Measurements from ENCODE around the gene FDPS. TPM values are rescaled to one million over a fixed set of nuclear protein-coding genes. Genes with fewer than 3 reads are reported as not detected.

The FDPS gene
- total and polyA plus RNA-seq, 11 donors, result 63.7 to 120 (median 77.6) TPM

DNA sequence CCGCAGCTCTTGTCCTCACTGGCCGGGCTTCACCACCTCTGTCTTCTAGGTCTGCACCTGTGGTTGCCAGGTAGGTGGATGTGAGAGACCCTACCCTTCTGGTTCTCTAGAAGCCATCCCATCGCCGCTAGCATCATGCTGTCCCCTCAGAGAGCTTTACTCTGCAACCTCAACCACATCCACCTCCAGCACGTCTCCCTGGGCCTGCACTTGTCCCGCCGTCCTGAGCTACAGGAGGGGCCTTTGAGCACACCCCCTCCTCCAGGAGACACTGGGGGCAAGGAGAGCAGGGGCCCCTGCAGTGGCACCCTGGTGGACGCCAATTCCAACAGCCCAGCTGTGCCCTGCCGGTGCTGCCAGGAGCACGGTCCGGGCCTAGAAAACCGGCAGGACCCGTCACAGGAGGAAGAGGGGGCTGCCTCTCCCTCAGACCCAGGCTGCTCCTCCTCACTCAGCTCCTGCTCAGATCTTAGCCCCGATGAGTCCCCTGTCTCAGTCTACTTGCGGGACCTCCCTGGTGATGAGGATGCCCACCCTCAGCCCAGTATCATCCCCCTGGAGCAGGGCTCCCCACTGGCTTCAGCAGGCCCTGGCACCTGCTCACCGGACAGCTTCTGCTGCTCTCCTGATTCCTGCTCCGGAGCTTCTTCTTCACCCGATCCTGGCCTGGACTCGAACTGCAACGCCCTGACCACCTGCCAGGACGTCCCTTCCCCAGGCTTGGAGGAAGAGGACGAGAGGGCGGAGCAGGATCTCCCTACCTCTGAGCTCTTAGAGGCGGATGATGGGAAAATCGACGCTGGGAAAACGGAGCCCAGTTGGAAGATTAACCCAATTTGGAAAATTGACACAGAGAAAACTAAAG is 13.2 kb downstream of the FDPS start:
- intact Hi-C loops (cut with DNase I), result loop anchor here in 9 of 10 donors (2.0 to 10.0 kb wide), 11 partner anchors 13 to 270 kb away; partner anchors contain the start of genes HCN3 (in 7 of the 9), FDPS (in 3 of the 9), ASH1L (in 2 of the 9) and MTX1 (in 1 of the 9)
- 44 to 54% (median 49%) methylated on average over 25 to 27 of the region's 27 CpGs for WGBS, 4 donors
- H3K27ac ChIP-seq, result peak overlapping the region; percentile 64 to 99 (median 95)
- H3K36me3 ChIP-seq, result peaks cover 0 to 33% (median 19%) of the 10 kb centered on the region in 9 donors
- ATAC-seq (no peak), DNase-seq (peak in 1 of 5 donors; percentile 32)
- no peaks in the 10 kb centered on the region for H3K9me3 ChIP-seq
- no peaks in the 10 kb centered on the region for H3K27me3 ChIP-seq
- H3K4me1 ChIP-seq, result peaks cover 6 to 51% (median 31%) of the 10 kb centered on the region in 12 donors
- TF ChIP-seq, protein P1, sequence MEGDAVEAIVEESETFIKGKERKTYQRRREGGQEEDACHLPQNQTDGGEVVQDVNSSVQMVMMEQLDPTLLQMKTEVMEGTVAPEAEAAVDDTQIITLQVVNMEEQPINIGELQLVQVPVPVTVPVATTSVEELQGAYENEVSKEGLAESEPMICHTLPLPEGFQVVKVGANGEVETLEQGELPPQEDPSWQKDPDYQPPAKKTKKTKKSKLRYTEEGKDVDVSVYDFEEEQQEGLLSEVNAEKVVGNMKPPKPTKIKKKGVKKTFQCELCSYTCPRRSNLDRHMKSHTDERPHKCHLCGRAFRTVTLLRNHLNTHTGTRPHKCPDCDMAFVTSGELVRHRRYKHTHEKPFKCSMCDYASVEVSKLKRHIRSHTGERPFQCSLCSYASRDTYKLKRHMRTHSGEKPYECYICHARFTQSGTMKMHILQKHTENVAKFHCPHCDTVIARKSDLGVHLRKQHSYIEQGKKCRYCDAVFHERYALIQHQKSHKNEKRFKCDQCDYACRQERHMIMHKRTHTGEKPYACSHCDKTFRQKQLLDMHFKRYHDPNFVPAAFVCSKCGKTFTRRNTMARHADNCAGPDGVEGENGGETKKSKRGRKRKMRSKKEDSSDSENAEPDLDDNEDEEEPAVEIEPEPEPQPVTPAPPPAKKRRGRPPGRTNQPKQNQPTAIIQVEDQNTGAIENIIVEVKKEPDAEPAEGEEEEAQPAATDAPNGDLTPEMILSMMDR (IDR thresholded peaks at IDR 0.05), result no peak
- no peak for TF ChIP-seq POLR2A (IDR thresholded peaks at IDR 0.05)
- peak overlapping the region in 11 of 12 donors; percentile 64 to 93 (median 82) for H3K4me3 ChIP-seq

DNA sequence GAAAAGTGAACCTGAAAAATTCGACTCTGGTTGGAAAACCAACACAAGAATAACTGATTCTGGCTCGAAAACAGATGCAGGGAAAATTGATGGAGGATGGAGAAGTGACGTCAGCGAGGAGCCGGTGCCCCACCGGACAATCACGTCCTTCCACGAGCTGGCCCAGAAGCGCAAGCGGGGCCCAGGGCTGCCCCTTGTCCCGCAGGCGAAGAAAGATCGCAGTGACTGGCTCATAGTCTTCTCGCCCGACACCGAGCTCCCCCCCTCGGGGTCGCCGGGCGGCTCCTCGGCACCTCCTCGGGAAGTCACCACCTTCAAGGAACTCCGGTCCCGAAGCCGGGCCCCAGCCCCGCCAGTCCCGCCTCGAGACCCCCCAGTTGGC is 13.9 kb downstream of the FDPS start:
- 3% methylated on average over 12 to 28 of the region's 28 CpGs for WGBS, 4 donors
- TF ChIP-seq, protein P1 (IDR thresholded peaks at IDR 0.05), result no peak
- no peak for TF ChIP-seq POLR2A (IDR thresholded peaks at IDR 0.05)
- peak overlapping the region; percentile 49 to 93 (median 80) for H3K4me3 ChIP-seq
- no peaks in the 10 kb centered on the region for H3K27me3 ChIP-seq
- H3K36me3 ChIP-seq, result peaks cover 0 to 36% (median 25%) of the 10 kb centered on the region in 9 donors
- no peaks in the 10 kb centered on the region for H3K9me3 ChIP-seq
- DNase-seq, result peak in 3 of 5 donors; percentile 48 to 62 (median 53)
- intact Hi-C loops (cut with DNase I), result loop anchor here in 9 of 10 donors (2.0 to 10.0 kb wide), 10 partner anchors 14 to 270 kb away; partner anchors contain the start of genes HCN3 (in 7 of the 9), FDPS (in 3 of the 9), ASH1L (in 2 of the 9) and MTX1 (in 1 of the 9)
- peaks cover 6 to 51% (median 31%) of the 10 kb centered on the region in 12 donors for H3K4me1 ChIP-seq
- H3K27ac ChIP-seq, result peak overlapping the region; percentile 92 to 99 (median 95)
- ATAC-seq, result no peak

DNA sequence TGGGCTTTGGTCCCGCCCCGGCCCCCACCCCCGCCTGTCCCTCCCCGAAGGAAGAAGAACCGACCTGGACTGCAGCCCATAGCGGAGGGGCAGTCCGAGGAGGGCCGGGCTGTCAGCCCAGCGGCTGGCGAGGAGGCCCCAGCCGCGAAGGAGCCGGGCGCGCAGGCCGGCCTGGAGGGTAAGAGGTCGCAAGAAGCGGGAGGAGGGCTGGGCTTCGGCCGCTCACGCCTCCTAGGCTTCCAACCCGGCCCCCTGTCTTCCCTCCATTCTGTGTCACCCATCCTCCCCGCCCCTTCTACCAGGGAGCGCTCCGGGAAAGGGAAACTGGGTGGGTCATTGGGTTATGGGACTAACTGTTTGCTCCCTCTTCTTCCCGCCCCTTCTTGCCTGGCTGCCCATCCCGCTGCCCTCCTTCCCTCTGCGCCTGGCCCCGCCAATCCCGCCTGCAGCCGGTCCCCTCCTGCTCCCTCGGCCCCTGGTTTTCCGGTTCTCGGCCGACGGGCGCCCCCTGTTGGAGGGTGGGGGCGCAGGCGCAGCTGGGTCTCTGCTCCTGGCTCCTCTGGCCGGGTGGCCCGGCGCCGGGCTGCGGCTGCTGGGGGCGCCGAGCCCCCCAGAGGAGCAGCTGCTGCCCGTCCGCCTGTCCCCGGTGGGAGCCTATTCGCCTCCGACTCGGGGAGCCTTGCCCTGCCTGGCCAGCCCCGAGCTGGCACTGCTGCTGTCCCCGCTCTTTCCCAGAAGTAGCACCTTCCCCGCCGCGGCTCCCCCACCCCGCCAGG is 14.5 kb downstream of the FDPS start:
- Histone ChIP-seq H3K4me1 (peaks cover 6 to 51% (median 31%) of the 10 kb centered on the region in 12 donors), H3K27ac (peak overlapping the region; percentile 92 to 99 (median 95)), H3K27me3 (no peaks in the 10 kb centered on the region), H3K36me3 (peaks cover 0 to 38% (median 26%) of the 10 kb centered on the region in 9 donors), H3K9me3 (no peaks in the 10 kb centered on the region), H3K4me3 (peak overlapping the region; percentile 49 to 93 (median 80))
- 1% methylated on average over 33 to 58 of the region's 58 CpGs for WGBS, 4 donors
- TF ChIP-seq, protein P1 (IDR thresholded peaks at IDR 0.05), result peak; percentile 91 to 100 (median 96)
- peak in 1 of 2 donors; percentile 34 for TF ChIP-seq POLR2A (IDR thresholded peaks at IDR 0.05)
- ATAC-seq, result peak; percentile 5 to 57 (median 46)
- intact Hi-C loops (cut with DNase I), result loop anchor here (1.0 to 10.0 kb wide), 13 partner anchors 14 to 269 kb away; partner anchors contain the start of genes HCN3 (in 8 of the 10), FDPS (in 3 of the 10), ASH1L (in 2 of the 10) and MTX1 (in 1 of the 10)
- DNase-seq, result peak; percentile 90 to 95 (median 93)

Measured in heart left ventricle (tissue), 16 donors.